GM19372 (cell line): ENCODE data around the gene GPHA2.
"Not testable (repeated sequence)": the region's sequence is repeated elsewhere in the genome, so short reads cannot be mapped to it uniquely, and the experiment has no call there.

Experiments used
- ATAC-seq: cut with Tn5 transposase; IDR thresholded peaks from one replicate; pipeline ENCODE4 v1.9.1; 2021; ENCODE audit warnings: mild to moderate bottlenecking, low read depth, moderate library complexity; ENCODE audit not compliant: unreplicated experiment

GPHA2 gene, protein sequence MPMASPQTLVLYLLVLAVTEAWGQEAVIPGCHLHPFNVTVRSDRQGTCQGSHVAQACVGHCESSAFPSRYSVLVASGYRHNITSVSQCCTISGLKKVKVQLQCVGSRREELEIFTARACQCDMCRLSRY

DNA sequence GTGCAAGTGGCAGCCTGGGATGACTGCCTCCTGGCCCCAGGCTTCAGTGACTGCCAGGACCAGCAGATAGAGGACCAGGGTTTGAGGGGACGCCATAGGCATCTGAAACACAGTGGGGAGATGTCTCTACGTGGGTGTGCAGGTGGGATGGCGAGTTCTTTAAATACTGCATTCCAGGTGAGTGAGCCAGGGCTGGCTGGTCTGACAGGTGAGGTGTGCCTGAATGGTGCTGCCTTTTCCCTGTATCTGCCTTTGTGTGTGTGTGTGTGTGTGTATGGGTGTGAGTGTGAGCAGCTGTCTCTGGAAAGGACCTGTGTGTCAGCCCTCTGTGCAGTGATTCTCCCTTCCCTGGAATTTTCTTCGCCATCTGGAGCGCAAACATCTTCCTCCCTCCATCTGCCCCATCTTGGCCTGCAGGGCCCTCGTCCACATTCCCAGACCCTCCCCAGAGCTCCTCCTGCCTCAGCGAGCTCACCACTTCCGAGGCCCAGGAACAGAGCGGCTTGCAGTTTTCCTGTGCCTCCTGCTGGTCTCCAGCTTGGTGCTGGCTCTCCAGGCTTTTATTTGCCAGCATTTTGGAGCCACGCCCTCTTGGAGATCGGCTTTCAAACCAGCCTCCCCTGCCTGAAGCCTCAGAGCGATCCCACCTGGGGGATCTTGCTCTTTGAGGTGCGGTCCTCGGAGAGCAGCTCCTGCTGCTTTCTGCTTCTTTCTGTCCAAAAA lies at the start of gene GPHA2:
TSS of gene GPHA2 (minus strand) at position 535 of the 723 bp plus-strand sequence. CDS start at position 102, 433 bp downstream.
- ATAC-seq, result no peak

DNA sequence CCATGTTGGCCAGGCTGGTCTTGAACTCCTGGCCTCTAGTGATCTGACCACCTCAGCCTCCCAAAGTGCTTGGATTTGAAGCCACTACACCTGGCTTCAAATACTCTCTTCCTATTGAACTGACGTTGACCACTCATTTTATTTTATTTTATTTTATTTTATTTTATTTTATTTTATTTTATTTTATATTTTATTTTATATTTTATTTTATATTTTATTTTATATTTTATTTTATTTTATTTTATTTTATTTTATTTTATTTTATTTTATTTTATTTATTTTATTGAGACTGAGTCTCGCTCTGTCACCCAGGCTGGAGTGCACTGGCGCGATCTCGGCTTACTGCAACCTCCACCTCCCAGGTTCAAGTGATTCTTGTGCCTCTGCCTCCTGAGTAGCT lies 47.6 kb upstream of the GPHA2 start:
- ATAC-seq, result not testable (repeated sequence)

DNA sequence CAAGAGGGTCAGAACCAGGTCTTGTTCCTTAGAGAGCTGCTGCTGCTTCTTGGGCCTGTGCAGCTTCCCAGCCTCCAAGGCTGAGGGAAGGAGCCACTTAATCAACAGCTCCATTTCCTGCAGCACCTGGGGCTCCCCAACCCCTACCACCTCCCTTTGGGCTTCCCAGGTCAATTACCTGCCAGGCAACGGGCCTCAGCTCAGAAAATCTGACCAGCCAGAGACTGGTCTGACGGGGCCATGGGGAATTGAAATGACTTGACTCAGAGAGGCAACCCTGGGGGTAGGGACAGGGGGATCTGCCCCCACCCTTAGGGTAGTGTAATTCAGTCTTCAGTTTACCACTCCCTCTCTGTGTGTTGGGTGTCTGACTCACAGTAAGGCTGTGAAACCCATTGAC lies 41.0 kb upstream of the GPHA2 start:
- no peak for ATAC-seq

DNA sequence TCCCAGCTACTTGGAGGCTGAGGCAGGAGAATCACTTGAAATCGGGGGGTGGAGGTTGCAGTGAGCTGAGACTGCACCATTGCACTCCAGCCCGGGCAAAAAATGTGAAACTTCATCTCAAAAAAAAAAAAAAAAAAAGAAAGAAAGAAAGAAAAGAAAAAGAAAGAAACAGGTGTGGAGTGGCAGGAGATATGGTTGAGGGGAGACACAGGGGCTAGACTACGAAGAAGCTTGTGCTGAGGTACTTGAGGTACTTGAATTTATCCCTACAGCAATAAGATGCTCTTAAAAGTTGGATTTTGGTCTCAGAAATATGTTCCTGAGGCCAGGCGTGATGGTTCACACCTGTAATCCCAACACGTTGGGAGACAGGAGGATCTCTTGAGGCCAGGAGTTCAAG lies 38.4 kb upstream of the GPHA2 start:
- no peak for ATAC-seq

DNA sequence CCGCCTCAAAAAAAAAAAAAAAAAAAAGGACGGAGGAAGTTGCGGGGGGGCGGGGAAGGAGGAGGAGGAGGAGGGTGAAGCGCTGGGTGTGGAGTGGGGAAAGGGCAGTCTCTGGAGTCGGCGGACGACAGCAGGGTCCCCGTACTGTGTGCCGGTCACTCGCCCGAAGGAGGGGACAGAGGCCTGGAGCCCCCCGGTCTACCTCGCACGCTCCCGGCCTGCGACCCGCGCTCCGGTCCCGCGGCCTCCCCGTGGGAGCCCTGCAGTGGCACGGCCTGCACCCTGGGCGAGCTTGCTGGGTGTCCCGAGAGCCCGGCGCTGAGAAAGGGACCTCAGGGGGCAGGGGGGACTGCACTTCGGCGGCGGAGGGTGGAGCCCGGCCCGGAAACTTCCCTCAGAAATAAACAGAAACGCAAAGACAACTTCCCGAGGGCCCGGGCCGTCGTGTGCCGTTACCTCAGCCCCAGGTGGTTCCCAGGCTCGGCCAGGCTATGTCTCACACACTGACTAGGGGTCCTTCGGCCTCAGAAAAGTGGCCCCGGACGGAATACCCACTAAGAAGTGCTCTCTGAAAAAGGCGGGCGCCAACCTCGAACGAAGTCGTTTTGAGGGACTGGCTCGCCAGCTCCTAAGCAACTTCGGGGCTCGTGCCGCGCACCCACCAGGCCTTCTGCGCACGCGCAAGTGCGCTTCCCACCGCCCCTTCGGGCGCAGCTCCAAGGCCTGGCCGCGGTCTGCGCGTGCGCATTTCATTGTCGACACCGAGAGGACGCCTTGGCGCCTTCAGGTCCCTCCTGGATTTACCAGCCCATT lies 35.9 kb upstream of the GPHA2 start, which contains the start of gene MAJIN:
TSS of gene MAJIN (minus strand) at position 688 of the 813 bp plus-strand sequence. CDS start 12,703 bp downstream, outside the sequence.
- no peak for ATAC-seq

DNA sequence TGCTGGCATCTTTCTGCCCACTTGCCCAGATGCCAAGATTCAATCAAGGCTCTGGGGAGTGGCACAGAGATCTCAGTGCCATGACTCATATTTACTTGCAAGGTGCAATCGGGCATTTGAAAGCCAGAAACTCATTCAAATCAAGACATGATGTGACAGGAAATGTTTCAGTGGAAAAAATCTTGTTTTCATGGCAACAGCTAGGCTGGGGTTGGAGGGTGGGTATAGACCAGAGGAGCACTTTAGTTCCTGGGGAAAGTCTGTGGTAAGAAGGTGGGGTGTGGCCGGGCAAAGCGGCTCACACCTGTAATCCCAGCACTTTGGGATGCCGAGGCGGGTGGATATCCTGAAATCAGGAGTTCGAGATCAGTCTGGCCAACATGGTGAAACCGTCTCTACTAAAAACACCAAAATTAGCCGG lies 35.0 kb upstream of the GPHA2 start:
- ATAC-seq, result no peak

DNA sequence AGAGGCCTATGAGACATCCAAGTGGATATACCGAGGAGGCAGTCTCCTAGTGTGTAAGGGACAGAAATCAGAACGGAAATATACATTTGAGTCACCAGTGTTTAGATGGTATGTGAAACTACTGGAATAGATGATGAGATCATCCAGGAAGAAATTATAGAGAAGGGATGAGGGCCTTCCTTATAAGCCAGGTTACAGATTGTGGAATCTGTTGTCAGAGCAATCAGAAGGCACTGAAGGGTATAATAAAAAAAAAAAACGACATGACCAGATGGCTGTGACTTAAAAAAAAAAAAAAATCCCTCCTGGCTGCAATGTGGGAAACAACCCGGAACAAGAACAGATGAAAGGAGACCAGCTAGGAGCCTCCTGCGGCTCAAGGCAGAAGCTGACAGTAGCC lies 33.5 kb upstream of the GPHA2 start:
- ATAC-seq, result no peak

DNA sequence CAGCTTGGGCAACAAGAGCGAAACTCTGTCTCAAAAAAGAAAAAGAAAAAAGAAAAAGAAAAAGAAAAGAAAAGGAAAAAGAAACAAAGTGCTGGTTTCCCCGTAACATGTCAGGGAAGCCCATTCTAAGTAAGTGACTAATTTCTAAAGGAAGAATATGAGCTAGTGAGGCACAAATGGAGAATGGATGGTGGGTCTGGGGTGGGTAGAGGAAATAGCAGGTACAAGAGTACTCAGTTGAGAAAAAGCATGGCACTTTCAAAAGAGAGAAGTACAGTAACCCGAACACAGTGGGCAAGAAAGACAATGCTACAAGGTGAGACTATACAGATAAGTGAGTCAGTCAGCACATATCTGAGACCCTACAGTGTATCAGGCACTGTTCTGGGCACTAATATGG lies 31.7 kb upstream of the GPHA2 start:
- no peak for ATAC-seq

DNA sequence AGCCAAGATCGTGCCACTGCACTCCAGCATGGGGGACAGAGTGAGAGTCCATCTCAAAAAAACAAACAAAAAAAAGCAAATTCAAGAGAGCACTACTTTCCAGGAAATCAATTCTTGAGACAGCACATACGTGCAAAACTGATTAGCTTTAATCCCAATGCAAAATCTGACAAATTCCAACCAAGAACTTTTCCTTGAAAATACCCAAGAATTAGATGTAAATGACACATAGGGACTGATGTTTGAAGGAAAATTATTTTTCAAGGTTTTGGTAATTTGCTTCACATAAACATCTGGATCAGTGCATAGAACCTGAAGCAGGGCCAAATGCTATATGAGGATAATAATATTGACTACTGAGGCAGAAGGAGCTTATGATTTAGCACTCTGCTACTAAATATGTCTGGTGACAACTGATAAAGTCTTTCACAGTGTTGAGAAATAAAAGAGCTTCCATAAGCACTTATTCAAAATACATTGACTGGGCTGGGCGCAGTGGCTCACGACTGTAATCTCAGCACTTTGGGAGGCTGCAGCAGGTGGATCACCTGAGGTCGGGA lies 27.5 kb upstream of the GPHA2 start:
- no peak for ATAC-seq

DNA sequence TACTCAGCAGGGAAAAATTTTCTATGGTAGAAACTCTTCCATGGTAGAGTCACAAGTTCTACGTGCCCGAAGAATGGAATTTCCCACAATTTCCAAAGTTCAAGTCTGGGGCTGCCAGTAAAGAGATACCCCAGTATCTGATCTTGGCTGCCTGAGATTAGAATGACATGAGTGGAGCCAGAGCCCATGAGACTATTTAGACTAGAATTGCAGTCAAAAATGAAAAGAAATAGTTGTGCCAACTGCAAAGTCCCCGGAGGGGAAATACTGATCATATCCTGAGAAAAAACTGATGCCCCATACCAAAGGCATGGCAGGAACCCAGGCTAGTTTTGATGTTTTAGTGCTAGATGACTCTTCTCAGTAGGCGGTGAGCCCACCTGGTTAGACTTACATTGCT lies 25.0 kb upstream of the GPHA2 start:
- no peak for ATAC-seq

DNA sequence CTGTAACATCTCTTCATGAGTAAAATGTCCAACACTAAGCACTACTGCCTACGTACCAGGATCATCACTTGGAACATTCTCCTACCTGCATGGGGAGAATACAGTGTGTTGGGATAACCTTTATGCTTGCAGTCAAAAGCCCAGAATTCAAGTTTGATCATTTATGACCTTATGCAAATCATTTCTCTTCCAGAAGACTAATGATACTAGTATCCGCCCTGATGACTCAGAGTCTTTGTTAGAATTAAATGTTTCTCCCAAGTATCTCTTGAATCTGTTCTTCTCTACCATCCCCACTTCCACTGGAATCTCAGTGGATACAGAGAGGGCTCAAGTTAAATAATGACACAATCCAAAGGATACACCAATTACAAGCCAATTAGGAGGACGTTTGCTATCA lies 23.8 kb upstream of the GPHA2 start:
- ATAC-seq, result no peak

DNA sequence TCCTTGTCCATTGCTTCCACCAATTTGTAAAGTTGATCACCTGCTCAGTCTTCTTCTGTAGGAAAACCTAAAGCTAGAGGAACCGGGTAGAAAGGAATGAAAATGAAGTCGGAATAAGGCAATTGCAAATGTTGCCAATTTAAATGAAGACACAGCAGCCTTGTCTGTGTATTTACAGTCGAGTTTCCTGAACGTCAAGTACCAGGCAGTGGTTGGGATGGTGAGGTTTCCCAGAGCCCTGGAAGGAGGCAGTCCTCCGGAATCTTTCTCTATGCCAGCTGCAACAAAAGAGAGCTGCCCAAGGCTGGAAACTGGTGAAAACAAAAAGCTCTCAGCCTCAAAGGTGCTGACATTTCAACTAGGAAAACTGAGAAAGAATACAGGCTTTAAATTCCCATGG lies 18.5 kb upstream of the GPHA2 start:
- ATAC-seq, result no peak

DNA sequence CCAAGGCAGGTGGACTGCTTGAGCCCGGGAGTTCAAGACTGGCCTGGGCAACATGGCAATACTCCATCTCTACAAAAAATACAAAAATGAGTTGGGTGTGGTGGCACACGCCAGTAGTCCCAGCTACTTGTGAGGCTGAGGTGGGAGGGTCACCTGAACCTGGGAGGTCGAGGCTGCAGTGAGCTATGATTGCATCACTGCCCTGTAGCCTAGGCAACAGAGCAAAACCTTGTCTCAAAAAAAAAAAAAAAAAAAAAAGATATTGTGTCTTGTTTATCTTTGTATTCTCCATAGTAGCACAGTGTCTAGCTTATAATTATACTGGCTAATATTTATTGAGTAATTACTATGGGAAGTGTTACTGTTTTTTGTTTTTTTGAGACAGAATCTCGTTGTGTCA lies 15.8 kb upstream of the GPHA2 start:
- ATAC-seq, result no peak

DNA sequence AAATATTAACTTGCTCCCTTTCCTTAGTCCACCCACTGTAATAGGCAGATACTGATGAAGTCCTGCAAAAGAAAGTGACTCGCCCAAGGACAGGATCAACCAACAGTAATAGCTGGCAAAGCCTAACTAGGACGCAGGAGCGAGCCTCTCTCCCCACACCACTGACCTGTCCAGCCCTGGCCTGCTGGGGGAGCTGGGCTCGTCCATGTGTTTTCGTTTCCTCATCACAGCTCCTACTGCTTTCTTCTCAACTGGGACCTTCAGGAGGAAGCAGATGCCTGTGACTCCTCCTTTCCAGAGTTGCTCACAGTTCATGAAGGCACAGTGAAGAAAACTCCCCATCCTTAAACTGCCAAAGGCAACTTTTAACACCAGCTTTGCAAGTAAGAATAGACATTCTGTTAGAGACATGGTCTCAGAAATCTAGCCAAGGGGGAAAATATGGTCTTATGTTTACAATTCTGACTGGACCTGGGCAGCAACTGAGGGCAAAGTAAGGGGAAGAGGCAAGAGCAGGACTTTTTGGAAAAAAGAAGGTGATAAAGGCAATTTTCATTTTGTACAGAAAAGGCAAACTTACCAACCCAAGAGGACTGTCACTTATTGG lies 11.6 kb upstream of the GPHA2 start:
- no peak for ATAC-seq

DNA sequence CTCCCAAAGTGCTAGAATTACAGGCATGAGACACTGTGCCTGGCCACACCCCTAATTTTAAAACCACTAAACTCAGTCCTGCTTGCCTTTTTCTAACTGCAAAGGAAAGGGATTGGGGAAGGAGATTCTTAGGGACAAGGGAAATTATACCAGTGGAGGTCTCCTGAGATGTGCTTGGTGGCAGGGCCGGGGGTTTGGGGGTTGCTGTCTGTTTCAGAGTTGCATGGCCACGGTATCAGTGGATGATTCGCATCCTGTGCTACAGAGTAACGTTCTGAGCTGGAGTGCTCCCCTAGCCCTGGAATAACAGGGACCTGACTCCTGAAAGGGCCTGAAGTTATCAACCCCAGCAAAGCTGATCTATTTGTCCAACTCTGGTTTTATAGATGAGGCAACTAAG lies 846 bp upstream of the GPHA2 start:
- ATAC-seq, result no peak

DNA sequence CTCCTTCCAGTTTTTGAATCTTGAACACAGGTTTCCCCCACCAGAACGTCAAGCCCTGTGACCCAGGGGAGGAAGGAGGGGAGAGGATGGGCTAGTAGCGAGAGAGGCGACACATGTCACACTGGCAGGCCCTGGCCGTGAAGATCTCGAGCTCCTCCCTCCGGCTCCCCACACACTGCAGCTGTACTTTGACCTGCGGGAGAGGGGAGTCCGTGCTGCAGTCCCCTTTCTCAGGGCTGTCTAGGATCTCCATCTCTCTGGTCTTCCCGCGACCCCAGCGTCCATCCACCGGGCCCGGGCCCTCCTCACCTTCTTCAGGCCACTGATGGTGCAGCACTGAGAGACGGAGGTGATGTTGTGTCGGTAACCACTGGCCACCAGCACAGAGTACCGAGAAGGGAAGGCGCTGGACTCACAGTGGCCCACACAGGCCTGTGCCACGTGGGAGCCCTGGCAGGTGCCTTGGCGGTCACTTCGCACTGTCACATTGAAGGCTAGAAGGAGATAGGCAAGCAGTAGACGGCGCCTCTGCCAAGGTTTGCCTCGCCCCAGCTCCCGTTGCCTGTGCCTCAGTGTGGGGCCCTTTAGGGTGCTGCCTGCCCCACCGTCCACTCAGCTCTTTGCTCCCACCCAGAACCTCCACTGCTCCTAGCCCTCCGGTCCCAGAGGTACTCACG lies 873 bp downstream of the GPHA2 start:
- ATAC-seq, result no peak

DNA sequence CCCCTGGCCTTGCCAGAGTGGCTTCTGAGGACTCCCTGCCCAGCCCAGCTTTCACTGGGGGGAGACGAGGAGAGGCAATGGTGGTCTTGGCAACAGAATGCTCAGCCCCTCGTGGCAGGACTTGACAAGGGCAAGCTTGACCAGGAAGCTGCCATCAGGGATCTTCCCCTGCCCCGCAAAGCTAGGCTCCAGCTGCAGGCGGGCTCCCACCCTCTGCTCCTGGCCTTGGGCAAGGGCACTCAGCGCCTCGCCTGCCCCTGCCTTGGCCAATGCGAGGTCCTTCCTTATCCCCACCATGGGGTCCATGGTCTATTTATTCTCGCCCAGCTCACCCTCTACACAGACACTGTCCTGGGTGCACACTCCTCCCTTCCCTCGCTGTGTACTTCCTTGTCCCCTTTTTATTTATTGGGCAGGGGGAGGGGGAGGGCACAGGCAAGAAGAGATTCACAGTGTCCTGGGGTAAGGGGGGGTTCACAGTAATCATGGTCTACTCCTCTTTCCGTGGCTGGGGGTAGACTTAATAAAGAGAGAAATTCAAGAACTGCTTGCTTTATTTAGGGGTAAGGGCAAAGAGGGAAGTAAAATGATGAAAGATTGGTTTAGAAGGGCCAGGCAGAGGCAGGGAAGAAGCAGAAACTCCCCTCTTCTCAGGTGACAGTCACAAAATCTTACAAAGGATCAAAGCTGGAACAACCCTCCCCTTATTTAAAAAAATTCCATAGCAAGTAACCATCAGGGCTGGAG lies 1.6 kb downstream of the GPHA2 start:
- no peak for ATAC-seq

DNA sequence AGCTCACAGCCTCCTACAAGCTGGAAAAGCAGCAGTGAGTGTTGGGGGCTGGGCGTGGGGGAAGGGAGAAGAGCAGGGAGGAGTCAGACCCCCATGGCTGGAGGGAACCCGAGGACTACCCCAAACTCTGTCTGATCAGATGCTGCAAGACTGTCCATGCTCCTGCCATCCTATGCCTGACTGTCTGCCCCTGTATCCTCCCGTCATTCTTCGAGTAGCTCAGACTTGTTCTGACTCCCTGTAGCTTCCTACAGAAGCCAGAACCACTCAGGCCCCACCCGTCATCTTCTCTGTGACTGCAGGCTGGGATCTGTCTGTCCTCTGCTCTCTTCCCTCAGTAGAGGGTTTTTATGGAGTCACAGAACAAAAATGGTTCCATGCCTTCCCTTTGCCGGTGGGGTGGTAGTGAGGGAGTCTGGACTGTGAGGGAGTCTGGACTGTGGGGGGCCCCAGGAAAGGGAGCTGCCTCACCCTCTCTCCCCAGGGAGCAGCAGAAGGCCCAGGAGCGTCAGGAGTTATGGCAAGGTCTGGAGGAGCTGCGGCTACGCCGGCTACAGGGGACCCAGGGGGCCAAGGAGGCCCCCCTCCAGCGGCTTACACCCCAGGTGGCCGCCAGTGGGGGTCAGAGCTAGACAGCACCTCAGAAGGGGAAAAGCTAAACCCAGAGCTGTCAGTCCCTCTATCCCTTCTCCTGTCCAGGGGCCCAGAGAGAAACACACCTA lies 2.3 kb downstream of the GPHA2 start:
- no peak for ATAC-seq

DNA sequence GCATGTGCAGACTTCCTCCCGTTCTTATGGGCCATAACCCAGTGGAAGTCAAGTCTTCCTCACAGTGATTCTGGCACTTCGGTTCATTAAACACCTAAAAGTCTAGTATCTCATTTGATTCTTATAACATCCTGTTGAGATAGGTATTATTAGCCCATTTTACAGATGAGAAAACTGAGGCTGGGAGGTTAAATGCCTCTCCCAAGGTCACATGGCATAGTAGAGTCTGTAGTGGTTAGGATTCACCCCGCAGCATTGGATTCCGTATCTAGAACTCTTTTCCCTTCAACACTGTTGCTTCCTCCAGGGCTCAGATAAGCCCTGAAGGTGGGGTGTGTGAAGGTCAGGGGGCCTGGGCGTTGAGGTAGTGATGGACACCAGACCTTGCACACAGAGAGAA lies 3.4 kb downstream of the GPHA2 start:
- no peak for ATAC-seq
